ENCODE data around the gene TREH.

- TF ChIP-seq CTCF (conservative IDR thresholded peaks at IDR 0.05) (no peak), ZFX (IDR thresholded peaks at IDR 0.05) (no peak)
These were observed 5.9 kb downstream of the TREH start for GRCh38 chr11:118673361-118674081.

Data from C4-2B (cell line).